BE2C (cell line): ENCODE results near the gene FN1.
"Not testable (repeated sequence)": the region's sequence is repeated elsewhere in the genome, so short reads cannot be mapped to it uniquely, and the experiment has no call there.

Experiments used
- DNase-seq: peaks from one replicate; pipeline ENCODE4 v3.0.0-alpha.2; 2020
- H3K27me3 ChIP-seq: fragments of 250-450 bp; sonication (Bioruptor Pico); 2 replicates; pipeline ENCODE4 v1.5.1; 2020; ENCODE audit warnings: mild to moderate bottlenecking
- H3K36me3 ChIP-seq: fragments of 250-450 bp; sonication (Bioruptor Pico); 2 replicates; pipeline ENCODE4 v1.5.1; 2020; ENCODE audit warnings: mild to moderate bottlenecking
- H3K4me1 ChIP-seq: fragments of 250-450 bp; sonication (Bioruptor Pico); 2 replicates; pipeline ENCODE4 v1.5.1; 2020
- H3K4me3 ChIP-seq: 2 replicates; pipeline ENCODE4 v1.5.1; 2011; ENCODE audit warnings: low read depth, low read length
- H3K9me3 ChIP-seq: fragments of 250-450 bp; sonication (Bioruptor Pico); 2 replicates; pipeline ENCODE4 v1.5.1; 2020
- TF ChIP-seq, protein P1 (sequence below): IDR thresholded peaks from 2 replicates; pipeline ENCODE4 v1.5.1; 2012; ENCODE audit warnings: mild to moderate bottlenecking, low read depth, low read length

FN1 gene

DNA sequence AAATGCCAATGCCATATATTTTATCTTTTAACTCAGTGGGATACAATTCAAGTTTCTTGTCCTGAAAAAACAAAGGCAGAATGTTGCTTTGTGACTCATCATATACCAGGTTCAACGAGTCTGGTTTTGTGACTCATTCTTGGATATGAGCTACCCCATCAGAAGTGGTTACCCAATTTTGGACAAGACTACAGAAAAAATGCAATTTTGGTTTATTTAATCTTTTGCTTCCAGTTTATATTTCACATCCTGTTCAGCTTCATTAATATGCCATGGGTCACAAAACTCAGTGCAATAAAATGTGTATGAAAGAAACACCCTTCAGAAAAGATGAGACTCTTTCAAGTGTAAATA lies 25.0 kb downstream of the FN1 start:
- TF ChIP-seq, protein P1, sequence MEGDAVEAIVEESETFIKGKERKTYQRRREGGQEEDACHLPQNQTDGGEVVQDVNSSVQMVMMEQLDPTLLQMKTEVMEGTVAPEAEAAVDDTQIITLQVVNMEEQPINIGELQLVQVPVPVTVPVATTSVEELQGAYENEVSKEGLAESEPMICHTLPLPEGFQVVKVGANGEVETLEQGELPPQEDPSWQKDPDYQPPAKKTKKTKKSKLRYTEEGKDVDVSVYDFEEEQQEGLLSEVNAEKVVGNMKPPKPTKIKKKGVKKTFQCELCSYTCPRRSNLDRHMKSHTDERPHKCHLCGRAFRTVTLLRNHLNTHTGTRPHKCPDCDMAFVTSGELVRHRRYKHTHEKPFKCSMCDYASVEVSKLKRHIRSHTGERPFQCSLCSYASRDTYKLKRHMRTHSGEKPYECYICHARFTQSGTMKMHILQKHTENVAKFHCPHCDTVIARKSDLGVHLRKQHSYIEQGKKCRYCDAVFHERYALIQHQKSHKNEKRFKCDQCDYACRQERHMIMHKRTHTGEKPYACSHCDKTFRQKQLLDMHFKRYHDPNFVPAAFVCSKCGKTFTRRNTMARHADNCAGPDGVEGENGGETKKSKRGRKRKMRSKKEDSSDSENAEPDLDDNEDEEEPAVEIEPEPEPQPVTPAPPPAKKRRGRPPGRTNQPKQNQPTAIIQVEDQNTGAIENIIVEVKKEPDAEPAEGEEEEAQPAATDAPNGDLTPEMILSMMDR = no peak
- Histone ChIP-seq H3K27me3 (no peaks in the 10 kb centered on the region), H3K36me3 (no peaks in the 10 kb centered on the region), H3K9me3 (no peaks in the 10 kb centered on the region), H3K4me3 (no peak overlapping the region), H3K4me1 (no peaks in the 10 kb centered on the region)
- DNase-seq = no peak

GRCh38 chr2:215410181-215410931 lies 25.5 kb downstream of the FN1 start:
- not testable (repeated sequence) for H3K4me1 ChIP-seq, DNase-seq, H3K4me3 ChIP-seq, H3K9me3 ChIP-seq, H3K27me3 ChIP-seq, H3K36me3 ChIP-seq

GRCh38 chr2:215409331-215410127 lies 26.3 kb downstream of the FN1 start:
- no peaks in the 10 kb centered on the region for H3K9me3 ChIP-seq
- H3K27me3 ChIP-seq = no peaks in the 10 kb centered on the region
- H3K36me3 ChIP-seq = no peaks in the 10 kb centered on the region
- TF ChIP-seq, protein P1 = no peak
- no peak for DNase-seq
- no peak overlapping the region for H3K4me3 ChIP-seq
- H3K4me1 ChIP-seq = no peaks in the 10 kb centered on the region

- not testable (repeated sequence) for H3K4me3 ChIP-seq
Observed at GRCh38 chr2:215408441-215408840, 27.4 kb downstream of the FN1 start.

DNA sequence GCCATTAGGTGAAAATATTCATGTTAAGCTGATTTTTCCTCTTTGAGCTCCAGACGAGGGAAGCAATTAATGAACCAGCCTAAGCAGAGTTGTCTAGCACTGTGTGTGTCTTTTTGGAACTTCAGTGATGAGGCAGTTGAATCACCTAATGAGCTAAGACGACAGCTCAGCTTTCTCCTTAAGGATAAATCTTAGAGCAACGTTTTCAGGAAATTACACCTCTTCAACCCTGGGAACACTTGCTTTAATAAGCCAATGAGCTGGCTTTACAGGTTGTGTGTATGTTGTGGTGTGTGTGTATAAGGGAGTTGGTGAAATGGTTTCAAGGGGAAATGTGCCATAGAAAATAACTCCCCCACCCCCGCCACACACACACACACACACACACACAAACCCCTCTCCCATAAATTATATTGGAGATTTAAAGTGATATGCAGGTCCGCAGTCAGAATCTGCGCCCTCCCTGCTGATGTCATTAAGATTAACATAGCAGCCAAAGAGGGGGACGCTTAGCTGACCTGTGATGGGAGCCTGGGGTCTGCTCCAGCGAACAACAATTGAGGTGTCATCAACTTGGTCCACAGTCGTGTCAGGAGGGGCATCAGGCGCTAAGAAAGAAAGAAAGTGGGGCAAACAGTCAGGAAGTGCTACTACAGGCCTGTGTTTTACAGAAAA lies 28.1 kb downstream of the FN1 start:
- Histone ChIP-seq H3K4me1 (no peaks in the 10 kb centered on the region), H3K36me3 (no peaks in the 10 kb centered on the region), H3K4me3 (no peak overlapping the region), H3K9me3 (no peaks in the 10 kb centered on the region), H3K27me3 (no peaks in the 10 kb centered on the region)
- DNase-seq = no peak
- TF ChIP-seq, protein P1 = no peak

More at GRCh38 chr2:215408441-215408840, 27.4 kb downstream of the FN1 start:
- not testable (repeated sequence) for H3K36me3 ChIP-seq, DNase-seq, H3K4me1 ChIP-seq, H3K27me3 ChIP-seq, H3K9me3 ChIP-seq

DNA sequence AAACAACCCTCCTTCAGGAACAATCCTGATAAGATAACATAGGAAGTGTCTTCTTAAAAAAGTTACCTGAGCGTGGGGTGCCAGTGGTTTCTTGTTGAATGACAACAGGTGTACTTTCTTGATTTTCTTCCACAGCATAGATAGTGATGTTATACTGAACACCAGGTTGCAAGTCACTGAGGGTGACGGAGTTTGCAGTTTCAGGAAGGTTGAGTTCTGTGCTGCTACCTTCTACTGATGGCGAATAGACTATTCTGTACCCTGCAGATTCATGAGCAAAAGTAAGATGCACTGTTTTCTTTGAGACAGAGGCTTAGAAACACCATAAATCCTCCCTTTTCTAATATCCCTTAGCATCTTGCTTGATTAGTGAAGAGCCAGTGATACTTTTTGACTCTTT lies 28.8 kb downstream of the FN1 start:
- Histone ChIP-seq H3K4me3 (no peak overlapping the region), H3K36me3 (no peaks in the 10 kb centered on the region), H3K4me1 (no peaks in the 10 kb centered on the region), H3K27me3 (no peaks in the 10 kb centered on the region), H3K9me3 (no peaks in the 10 kb centered on the region)
- no peak for DNase-seq
- TF ChIP-seq, protein P1 = no peak
